ENCODE results near the gene LSAMP.

- TF ChIP-seq RNF2 (IDR thresholded peaks at IDR 0.05; ENCODE audit: borderline replicate concordance, low read depth, low read length, missing control alignments, poor library complexity, severe bottlenecking): no peak
- TF ChIP-seq POLR2AphosphoS5 (IDR thresholded peaks at IDR 0.05; ENCODE audit: low read depth, low read length): no peak
- no peak for TF ChIP-seq CEBPB (IDR thresholded peaks at IDR 0.05; ENCODE audit: low read depth, low read length)
- no peak for TF ChIP-seq TBP (IDR thresholded peaks at IDR 0.05; ENCODE audit: low read depth, low read length)
- TF ChIP-seq SUZ12 (IDR thresholded peaks at IDR 0.05; ENCODE audit: low read length): no peak
- TF ChIP-seq CTCF (IDR thresholded peaks at IDR 0.05; ENCODE audit: control extremely low read depth in 1 of 3, insufficient read depth in 1 of 3, low read depth in 1 of 3, low read length in 3 of 3): no peak
- no peak for TF ChIP-seq MAX (IDR thresholded peaks at IDR 0.05)
- TF ChIP-seq RAD21 (IDR thresholded peaks at IDR 0.05 in 1 of 2, conservative IDR thresholded peaks at IDR 0.05 in 1 of 2; ENCODE audit: low read depth in 2 of 2, low read length in 2 of 2): no peak
- no peak for TF ChIP-seq KDM4A (IDR thresholded peaks at IDR 0.05; ENCODE audit: low read depth, low read length, severe bottlenecking)
- TF ChIP-seq EZH2 (IDR thresholded peaks at IDR 0.05; ENCODE audit: low read depth, low read length, severe bottlenecking): no peak
Observed at GRCh38 chr3:116426036-116426435, 19.3 kb downstream of the LSAMP start.

Data from H1 (cell line).